Measurements from ENCODE around the gene ADI1.

GRCh38 chr2:3492951-3493614, 26.2 kb downstream of the ADI1 start:
- no peak for TF ChIP-seq CTCF (IDR thresholded peaks at IDR 0.05 in 4 of 5, conservative IDR thresholded peaks at IDR 0.05 in 1 of 5)
- no peak for TF ChIP-seq POLR2A (IDR thresholded peaks at IDR 0.05)
